HG03159 (cell line): ENCODE results near the gene ACAD8.
"Not testable (repeated sequence)": the region's sequence is repeated elsewhere in the genome, so short reads cannot be mapped to it uniquely, and the experiment has no call there.

Source experiments
- ATAC-seq: cut with Tn5 transposase; IDR thresholded peaks from one replicate; pipeline ENCODE4 v1.9.1; 2021; ENCODE audit warnings: mild to moderate bottlenecking, moderate library complexity; ENCODE audit not compliant: unreplicated experiment

The ACAD8 gene

GRCh38 chr11:134238956-134239355 is 14.4 kb upstream of the ACAD8 start:
- ATAC-seq, result no peak

DNA sequence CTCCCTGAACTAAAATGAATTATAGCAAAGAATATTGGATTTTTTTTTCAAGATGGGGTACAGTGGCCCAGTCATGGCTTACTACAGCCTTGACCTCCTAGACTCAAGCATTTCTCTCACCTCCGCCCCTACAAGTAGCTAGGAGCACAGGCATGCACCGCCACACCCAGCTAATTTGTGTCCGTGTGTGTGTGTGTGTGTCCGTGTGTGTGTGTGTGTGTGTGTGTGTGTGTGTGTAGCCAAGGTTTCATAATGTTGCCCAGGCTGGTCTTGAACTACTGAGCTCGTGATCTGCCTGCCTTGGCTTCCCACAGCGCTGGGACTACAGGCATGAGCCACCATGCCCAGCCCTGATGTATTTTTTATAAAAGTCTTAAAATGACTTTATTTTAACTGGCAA is 12.8 kb upstream of the ACAD8 start:
- ATAC-seq, result no peak

GRCh38 chr11:134242376-134242775 is 11.0 kb upstream of the ACAD8 start:
- ATAC-seq, result no peak

- no peak for ATAC-seq
These were observed 9.5 kb upstream of the ACAD8 start for GRCh38 chr11:134243913-134244312.

- peak; percentile 86 for ATAC-seq
These were observed 8.8 kb upstream of the ACAD8 start for GRCh38 chr11:134244593-134244992.

DNA sequence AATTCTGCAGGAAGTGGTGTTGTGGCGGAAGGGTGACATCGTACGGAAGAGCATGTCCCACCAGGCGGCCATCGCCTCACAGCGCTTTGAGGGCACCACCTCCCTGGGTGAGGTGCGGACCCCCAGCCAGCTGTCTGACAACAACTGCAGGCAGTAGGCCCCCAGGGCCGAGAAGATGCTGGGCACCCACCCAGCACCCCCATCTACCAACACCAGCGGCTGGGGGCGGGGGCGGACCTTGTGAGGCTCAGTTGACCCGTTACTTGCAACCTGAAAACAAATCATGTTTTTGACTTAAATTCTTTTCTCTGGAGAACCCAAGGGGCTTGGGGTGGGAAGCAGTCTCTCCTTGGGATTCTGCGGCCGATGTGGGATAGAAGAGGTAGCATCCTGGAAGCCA is 7.9 kb upstream of the ACAD8 start:
- ATAC-seq, result no peak

DNA sequence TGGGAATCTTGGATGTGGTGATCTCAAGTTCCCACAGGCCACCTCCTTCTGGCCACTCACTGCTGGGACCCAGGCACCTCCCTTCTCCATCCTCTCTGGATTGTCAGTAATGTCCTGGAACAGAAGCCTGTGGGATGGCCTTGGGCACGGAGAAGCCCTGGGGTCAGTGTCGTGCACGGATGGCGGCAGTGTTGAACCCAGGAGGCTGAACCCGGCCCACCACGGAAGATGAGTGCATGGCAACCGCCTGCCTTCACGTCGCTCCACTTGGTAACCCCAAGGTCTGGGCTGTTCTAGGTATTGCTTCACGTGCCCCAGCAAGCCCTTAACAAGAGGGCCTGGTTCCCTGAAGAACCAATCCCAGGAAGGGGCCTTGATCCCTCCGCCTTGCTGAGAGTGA is 7.3 kb upstream of the ACAD8 start:
- no peak for ATAC-seq

- ATAC-seq, result no peak
These were observed 6.7 kb upstream of the ACAD8 start for GRCh38 chr11:134246678-134247077.

DNA sequence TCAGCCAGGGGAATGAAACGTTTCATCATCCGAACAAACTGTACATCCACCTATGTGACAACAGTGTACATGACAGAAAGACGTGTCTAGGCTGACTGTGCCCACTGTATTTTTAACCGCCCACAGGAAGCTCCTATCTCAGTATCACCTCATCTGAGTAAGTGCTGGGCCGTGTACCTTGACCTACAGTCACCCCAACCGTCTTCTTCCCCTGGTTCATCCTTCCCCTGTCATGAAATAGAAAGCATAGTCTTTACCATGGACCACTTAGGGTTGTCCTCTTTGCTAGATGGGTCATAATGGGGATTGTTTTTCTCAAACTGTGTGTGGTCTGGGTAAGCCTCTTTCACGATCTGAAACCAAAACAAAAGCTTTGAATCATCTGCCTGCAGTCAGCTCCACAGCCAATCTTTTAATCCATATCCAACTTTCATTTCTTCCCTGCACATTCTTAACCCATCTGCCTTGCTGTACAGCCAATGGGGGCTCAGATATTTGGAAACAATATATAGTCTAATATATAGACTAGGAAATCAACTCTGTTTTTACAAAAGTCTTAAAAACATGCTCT is 4.4 kb upstream of the ACAD8 start:
- no peak for ATAC-seq

DNA sequence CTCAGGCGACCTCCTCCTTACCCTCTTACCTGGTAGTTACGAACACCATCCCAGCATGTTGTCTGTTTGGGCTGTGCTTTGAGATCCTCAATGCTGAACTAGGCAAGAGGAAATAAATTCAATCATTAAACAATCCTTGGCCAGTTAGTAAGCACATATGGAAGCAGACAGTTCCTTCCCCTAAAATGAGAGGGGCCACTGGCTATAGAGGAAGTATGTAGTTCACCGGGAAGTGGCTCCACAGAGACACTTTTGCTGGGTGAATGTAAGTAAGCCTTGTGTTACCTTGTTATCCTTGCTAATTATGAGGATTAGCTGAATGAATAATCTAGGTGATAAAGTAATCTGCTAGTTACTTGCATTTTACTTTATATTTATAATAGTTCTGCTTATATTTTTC is 3.1 kb upstream of the ACAD8 start:
- ATAC-seq, result no peak

DNA sequence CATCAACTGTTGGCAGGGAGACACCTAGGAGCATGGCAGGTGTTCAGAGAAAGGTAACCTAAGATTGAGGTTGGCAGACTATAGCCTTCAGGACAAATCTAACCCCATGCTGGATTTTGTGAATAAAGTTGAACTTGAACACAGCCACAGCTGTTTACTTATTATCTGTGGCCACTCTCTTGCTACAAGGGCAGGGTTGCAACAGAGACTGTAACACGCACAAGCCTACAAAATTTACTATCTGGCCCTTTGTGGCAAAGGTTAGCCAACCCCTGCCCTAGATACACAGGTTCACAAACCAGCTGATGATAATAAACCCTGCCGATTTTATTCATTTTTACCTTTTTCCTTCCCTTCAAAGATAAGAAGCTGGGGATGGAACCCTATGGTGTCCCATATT is 2.7 kb upstream of the ACAD8 start:
- ATAC-seq, result no peak

DNA sequence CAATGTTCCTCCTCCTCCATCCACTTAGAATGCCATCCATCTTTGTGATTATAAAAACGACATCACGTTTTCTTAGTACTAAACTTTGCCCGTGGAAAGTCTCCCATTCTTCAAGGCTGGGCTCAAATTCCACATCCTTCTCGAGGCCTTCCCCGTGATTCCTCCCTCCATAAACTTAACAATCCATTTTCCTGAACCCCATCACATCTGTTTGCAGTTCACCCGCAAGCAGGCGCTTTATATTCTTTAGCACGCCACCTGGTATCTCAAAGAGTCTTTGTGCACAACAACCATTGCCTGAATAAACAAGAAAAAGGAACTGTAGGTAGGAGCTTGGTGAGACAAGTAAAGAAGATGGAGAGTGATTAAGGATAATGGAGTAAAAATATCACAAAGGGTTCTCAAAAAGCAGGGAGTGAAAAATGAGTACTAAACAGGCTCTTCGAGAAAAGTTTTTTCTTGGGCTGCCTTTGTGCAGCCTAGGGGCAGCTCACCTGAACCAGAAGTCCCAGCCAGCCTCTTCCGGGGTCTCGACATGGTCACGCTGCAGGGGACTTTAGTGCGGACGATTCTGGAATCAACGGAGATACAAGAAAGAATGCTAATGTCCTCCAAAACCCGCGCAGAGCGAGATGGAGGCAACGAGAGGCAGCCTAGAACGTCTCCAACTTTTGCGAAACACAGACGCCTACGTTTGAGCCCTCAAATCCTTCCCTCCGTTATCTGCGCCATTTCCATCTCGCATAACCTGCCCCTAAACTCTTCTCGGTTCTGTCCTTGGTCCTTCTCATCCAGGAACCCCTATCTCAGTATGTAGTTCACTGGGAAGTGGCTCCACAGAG is 801 bp upstream of the ACAD8 start:
- peak; percentile 24 for ATAC-seq

DNA sequence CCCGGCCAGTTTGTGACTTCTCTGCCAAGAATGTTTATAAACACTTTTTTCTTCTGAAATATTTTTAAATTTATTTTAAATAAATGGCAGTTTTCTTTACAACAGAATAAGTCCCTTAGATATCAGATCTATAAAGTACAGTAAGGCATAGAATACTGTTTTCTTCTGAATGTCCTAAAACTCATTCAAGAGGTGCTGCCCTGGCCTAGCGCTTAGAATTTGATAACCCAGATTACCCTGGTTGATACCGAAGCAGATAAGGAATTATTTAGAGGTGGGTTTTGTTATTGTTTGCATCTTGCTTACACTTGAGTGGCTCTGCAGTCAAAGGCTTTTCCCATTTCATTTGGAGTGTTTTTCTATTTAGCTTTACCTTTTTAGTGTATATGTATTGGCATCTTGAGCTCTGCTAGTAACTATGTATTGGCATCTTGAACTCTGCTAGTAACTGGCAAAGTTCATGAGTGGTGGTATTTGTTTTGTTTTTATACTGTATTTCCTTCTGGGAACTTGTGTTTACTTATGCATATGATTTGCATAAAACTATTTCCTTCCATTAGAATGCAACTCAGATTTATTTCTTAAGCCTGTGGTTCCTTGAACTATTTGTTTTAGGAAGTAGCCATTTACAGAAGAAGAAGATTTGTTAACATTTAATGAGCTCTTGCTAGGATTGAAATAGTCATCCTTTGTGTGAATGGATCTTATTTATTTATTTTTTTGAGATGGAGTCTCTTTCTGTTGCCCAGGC is 1.2 kb downstream of the ACAD8 start:
- no peak for ATAC-seq

DNA sequence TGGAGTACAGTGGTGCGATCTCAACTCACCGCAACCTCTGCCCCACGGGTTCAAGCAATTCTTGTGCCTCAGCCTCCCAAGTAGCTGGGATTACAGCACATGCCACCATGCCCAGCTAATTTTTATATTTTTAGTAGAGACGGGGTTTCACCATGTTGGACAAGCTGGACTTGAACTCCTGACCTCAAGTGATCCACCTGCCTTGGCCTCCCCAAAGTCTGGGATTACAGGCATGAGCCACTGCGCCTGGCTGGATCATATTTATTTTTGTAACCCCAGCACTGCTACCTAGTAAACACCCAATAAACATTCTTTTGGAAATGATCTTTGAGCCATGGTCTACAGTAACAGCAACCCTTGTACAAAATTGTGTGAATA is 1.8 kb downstream of the ACAD8 start:
- not testable (repeated sequence) for ATAC-seq

DNA sequence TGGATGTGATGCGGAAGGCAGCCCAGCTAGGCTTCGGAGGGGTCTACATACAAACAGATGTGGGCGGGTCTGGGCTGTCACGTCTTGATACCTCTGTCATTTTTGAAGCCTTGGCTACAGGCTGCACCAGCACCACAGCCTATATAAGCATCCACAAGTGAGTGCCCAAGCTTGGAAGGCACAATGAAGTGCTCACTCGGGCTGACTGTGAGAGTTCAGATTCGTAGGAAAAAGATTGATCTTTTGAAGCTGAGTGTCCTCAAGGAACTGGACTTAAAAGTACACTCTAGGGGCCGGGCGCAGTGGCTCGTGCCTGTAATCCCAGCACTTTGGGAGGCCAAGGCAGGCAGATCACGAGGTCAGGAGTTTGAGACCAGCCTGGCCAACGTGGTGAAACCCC is 3.7 kb downstream of the ACAD8 start:
- no peak for ATAC-seq

- ATAC-seq, result no peak
These were observed 5.2 kb downstream of the ACAD8 start for GRCh38 chr11:134258577-134258976.

DNA sequence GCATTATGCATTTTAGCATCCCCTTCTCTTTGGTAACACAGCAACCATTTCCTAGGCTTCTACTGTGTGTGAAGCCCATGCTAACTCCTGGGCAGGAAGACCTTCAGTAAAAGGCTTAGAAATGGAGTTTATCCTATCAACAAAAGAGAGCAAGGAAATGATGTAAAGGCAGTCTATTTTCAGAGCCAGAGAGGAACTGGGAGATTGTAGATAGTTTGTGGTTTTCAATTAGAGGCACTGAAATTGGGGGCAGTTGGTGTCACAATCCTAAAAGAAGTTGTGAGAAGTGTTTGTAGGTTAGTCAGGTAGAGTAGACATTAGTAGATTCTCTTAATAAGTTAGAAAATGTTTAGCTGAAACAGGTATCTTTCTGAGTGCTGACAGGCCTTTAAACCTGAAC is 7.1 kb downstream of the ACAD8 start:
- no peak for ATAC-seq

DNA sequence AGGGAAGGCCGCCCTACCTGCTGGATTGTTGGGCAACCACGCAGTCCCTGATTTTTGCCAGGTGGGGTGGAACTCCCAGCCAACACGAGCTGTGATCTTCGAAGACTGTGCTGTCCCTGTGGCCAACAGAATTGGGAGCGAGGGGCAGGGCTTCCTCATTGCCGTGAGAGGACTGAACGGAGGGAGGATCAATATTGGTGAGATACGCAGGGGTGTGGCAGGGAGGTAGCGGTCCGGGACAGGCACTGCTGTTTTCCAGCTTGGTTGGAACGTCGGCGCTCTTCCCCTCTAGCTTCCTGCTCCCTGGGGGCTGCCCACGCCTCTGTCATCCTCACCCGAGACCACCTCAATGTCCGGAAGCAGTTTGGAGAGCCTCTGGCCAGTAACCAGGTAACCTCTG is 7.6 kb downstream of the ACAD8 start:
- no peak for ATAC-seq

GRCh38 chr11:134261626-134262488 is 8.5 kb downstream of the ACAD8 start:
- ATAC-seq, result no peak

DNA sequence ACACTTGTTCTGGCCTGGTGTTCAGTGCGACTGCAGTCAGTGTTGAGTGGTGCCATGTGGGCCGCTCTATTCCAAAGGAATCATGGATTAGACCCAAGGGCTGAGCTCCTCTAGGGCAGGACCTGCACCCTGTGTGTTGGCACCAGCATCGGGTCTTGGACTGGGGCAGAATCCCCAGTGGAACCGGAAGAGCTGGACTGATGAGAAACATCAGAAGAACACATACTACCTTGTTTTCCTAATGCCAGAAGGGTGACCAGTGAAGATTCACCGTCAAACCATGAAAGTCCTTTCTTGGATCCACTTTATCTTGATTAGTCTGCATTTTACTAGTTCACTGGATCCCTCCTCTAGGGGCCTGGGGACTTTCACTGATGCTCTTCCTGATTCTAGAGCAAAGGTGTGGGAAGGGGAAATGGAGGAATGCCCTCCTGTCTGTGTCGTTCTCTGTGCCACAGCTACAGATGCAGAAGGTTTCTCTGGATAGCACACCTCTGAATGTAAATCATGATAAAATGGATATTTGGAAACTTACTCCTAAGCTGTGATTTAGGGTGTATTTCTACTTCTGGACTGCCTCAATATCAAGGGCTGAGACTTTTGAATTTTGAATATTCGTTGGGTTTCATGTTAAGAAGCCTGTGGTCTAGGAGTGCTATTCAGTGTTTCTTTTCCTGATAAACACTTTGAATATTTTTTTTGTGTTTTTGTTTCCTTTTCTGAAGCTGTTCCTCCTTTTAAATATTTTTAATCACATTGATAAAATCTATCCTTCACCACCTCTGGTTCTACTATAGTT is 11.8 kb downstream of the ACAD8 start:
- ATAC-seq, result no peak
